Neural cell (in vitro differentiated cells): ENCODE results near the gene AIFM2. TPM values are rescaled to one million over a fixed set of nuclear protein-coding genes. Genes with fewer than 3 reads are reported as not detected.
"Not testable (repeated sequence)": the region's sequence is repeated elsewhere in the genome, so short reads cannot be mapped to it uniquely, and the experiment has no call there.

Source experiments
- H2AFZ ChIP-seq: fragments of 200-600, 300-800 bp; sonication (generic), shearing (Covaris generic); 2 replicates; pipeline ENCODE4 v1.6.0; 2014; ENCODE audit warnings: low read depth, mild to moderate bottlenecking, antibody characterized with exemption, low read length, moderate library complexity
- H3F3A ChIP-seq: fragments of 200-600 bp; shearing (Covaris generic); 2 replicates; pipeline ENCODE4 v1.6.1; 2016; ENCODE audit warnings: mild to moderate bottlenecking, moderate library complexity, mixed read lengths, antibody characterized with exemption, low read length; ENCODE audit not compliant: insufficient read depth, poor library complexity, severe bottlenecking
- H3K27ac ChIP-seq: fragments of 200-600, 300-800 bp; sonication (generic), shearing (Covaris generic); 2 replicates; pipeline ENCODE4 v1.5.1; 2014; ENCODE audit warnings: mild to moderate bottlenecking, low read length, moderate library complexity
- H3K27me3 ChIP-seq: fragments of 300-800, 200-600 bp; sonication (generic), shearing (Covaris generic); 2 replicates; pipeline ENCODE4 v1.6.0; 2014; ENCODE audit warnings: mild to moderate bottlenecking, low read depth, low read length, moderate library complexity; ENCODE audit not compliant: insufficient read depth
- H3K36me3 ChIP-seq: fragments of 300-800, 200-600 bp; sonication (generic), shearing (Covaris generic); 2 replicates; pipeline ENCODE4 v1.5.1; 2014; ENCODE audit warnings: mild to moderate bottlenecking, antibody characterized with exemption, low read length, moderate library complexity; ENCODE audit not compliant: insufficient read depth
- H3K4me2 ChIP-seq: fragments of 300-800, 200-600 bp; sonication (generic), shearing (Covaris generic); 2 replicates; pipeline ENCODE4 v1.6.0; 2014; ENCODE audit warnings: mild to moderate bottlenecking, low read length
- H3K4me3 ChIP-seq: fragments of 300-800, 200-600 bp; sonication (generic), shearing (Covaris generic); 2 replicates; pipeline ENCODE4 v1.5.1; 2014; ENCODE audit warnings: mild to moderate bottlenecking, low read length, moderate library complexity
- H3K79me2 ChIP-seq: fragments of 200-600 bp; shearing (Covaris generic); replicated peaks from 2 replicates; pipeline ENCODE4 v1.6.0; 2014; ENCODE audit warnings: mild to moderate bottlenecking, low read length, moderate library complexity; ENCODE audit not compliant: insufficient read depth
- H3K9ac ChIP-seq: fragments of 300-800, 200-600 bp; sonication (generic), shearing (Covaris generic); 2 replicates; pipeline ENCODE4 v1.6.1; 2016; ENCODE audit warnings: mild to moderate bottlenecking, low read length, mixed read lengths
- H3K9me2 ChIP-seq: fragments of 200-600 bp; shearing (Covaris generic); 2 replicates; pipeline ENCODE4 v1.6.1; 2016; ENCODE audit warnings: mild to moderate bottlenecking, low read length, mixed read lengths; ENCODE audit not compliant: insufficient read depth
- H3K9me3 ChIP-seq: fragments of 200-600, 300-800 bp; sonication (generic), shearing (Covaris generic); 2 replicates; pipeline ENCODE4 v1.6.1; 2016; ENCODE audit warnings: mild to moderate bottlenecking, mixed run types, low read length, moderate library complexity, mixed read lengths
- H4K20me1 ChIP-seq: fragments of 200-600 bp; shearing (Covaris generic); 2 replicates; pipeline ENCODE4 v1.6.1; 2016; ENCODE audit warnings: mild to moderate bottlenecking, mixed run types; ENCODE audit not compliant: insufficient read depth
- EP300 ChIP-seq: fragments of 450-650 bp; conservative IDR thresholded peaks from 2 replicates; pipeline ENCODE4 v1.6.1; 2014; ENCODE audit warnings: antibody characterized with exemption, mild to moderate bottlenecking, moderate library complexity; ENCODE audit not compliant: poor library complexity, severe bottlenecking
- EZH2 ChIP-seq: fragments of 200-600, 300-800 bp; shearing (Covaris generic), sonication (generic); IDR thresholded peaks from 2 replicates; pipeline ENCODE4 v1.6.1; 2014; ENCODE audit warnings: antibody characterized with exemption, low read length, borderline replicate concordance, mild to moderate bottlenecking; ENCODE audit not compliant: insufficient read depth, poor library complexity, severe bottlenecking
- MXI1 ChIP-seq: fragments of 450-650 bp; conservative IDR thresholded peaks from 2 replicates; pipeline ENCODE4 v1.6.1; 2014; ENCODE audit warnings: antibody characterized with exemption, mild to moderate bottlenecking; ENCODE audit not compliant: poor library complexity, severe bottlenecking
- POLR2AphosphoS5 ChIP-seq: IDR thresholded peaks from 2 replicates; pipeline ENCODE4 v1.6.1; 2012
- RAD21 ChIP-seq: fragments of 450-650 bp; conservative IDR thresholded peaks from 2 replicates; pipeline ENCODE4 v1.6.1; 2014; ENCODE audit warnings: antibody characterized with exemption, mild to moderate bottlenecking, moderate library complexity
- REST ChIP-seq: IDR thresholded peaks from 2 replicates; pipeline ENCODE4 v1.6.1; 2012; ENCODE audit warnings: borderline replicate concordance
- SMC3 ChIP-seq: fragments of 450-650 bp; conservative IDR thresholded peaks from 2 replicates; pipeline ENCODE4 v1.6.1; 2014; ENCODE audit warnings: antibody characterized with exemption, mild to moderate bottlenecking, moderate library complexity; ENCODE audit not compliant: poor library complexity
- TAF1 ChIP-seq: IDR thresholded peaks from 2 replicates; pipeline ENCODE4 v1.6.1; 2012; ENCODE audit warnings: low read depth
- polyA plus RNA-seq: library from polyadenylated mRNA; depleted of rRNA; stranded (reverse); fragments of >200 nt; gene quantifications from 2 replicates; pipeline ENCODE4 v1.2.3, GENCODE V29; 2014
- TF ChIP-seq, protein P1 (sequence below): fragments of 450-650 bp; IDR thresholded peaks from 2 replicates; pipeline ENCODE4 v1.5.1; 2014; ENCODE audit warnings: antibody characterized with exemption, mild to moderate bottlenecking, moderate library complexity; ENCODE audit not compliant: poor library complexity, severe bottlenecking

Gene AIFM2
- polyA plus RNA-seq, 1 donor from 2014 or later, result 0.78 TPM

DNA sequence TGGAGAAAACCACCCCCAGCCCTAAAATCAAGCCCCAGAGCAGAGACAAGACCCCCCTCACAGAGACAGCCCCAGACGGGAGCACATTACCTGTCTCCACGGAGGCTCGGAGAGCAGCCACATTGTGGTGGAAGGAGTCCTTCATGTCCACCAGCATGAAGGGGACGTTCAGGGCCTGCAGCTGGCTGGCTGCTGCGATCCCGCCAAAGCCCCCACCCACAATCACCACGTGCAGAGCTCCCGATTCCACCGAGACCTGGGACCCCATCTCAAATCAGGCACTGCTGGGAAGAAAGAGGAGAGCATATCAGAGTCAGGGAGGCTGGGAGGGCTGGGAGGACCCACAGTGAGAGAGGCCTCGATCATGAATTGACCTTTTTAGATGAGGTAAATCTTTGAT is 8.8 kb downstream of the AIFM2 start:
- no peaks in the 10 kb centered on the region for H3K27me3 ChIP-seq
- H3K4me3 ChIP-seq, result no peak overlapping the region
- H3K36me3 ChIP-seq, result no peaks in the 10 kb centered on the region
- no peaks in the 10 kb centered on the region for H3K9me3 ChIP-seq
- H3K9me2 ChIP-seq, result no peaks in the 10 kb centered on the region
- H2AFZ ChIP-seq, result no peak overlapping the region
- no peak overlapping the region for H3K9ac ChIP-seq
- H4K20me1 ChIP-seq, result no peaks in the 10 kb centered on the region
- H3K4me2 ChIP-seq, result no peak overlapping the region
- H3K79me2 ChIP-seq, result no peaks in the 10 kb centered on the region
- no peaks in the 10 kb centered on the region for H3F3A ChIP-seq
- no peak for TF ChIP-seq MXI1
- TF ChIP-seq, protein P1, sequence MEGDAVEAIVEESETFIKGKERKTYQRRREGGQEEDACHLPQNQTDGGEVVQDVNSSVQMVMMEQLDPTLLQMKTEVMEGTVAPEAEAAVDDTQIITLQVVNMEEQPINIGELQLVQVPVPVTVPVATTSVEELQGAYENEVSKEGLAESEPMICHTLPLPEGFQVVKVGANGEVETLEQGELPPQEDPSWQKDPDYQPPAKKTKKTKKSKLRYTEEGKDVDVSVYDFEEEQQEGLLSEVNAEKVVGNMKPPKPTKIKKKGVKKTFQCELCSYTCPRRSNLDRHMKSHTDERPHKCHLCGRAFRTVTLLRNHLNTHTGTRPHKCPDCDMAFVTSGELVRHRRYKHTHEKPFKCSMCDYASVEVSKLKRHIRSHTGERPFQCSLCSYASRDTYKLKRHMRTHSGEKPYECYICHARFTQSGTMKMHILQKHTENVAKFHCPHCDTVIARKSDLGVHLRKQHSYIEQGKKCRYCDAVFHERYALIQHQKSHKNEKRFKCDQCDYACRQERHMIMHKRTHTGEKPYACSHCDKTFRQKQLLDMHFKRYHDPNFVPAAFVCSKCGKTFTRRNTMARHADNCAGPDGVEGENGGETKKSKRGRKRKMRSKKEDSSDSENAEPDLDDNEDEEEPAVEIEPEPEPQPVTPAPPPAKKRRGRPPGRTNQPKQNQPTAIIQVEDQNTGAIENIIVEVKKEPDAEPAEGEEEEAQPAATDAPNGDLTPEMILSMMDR, result no peak
- no peak for TF ChIP-seq EZH2
- no peak for TF ChIP-seq REST
- no peak overlapping the region for H3K27ac ChIP-seq

- not testable (repeated sequence) for H3K9me3 ChIP-seq, H2AFZ ChIP-seq, H3F3A ChIP-seq, H3K4me3 ChIP-seq, H3K27me3 ChIP-seq, H3K27ac ChIP-seq, H3K4me2 ChIP-seq, H4K20me1 ChIP-seq, H3K36me3 ChIP-seq, H3K79me2 ChIP-seq, H3K9me2 ChIP-seq, H3K9ac ChIP-seq
Measured at GRCh38 chr10:70123166-70123565, 9.5 kb downstream of the AIFM2 start.

DNA sequence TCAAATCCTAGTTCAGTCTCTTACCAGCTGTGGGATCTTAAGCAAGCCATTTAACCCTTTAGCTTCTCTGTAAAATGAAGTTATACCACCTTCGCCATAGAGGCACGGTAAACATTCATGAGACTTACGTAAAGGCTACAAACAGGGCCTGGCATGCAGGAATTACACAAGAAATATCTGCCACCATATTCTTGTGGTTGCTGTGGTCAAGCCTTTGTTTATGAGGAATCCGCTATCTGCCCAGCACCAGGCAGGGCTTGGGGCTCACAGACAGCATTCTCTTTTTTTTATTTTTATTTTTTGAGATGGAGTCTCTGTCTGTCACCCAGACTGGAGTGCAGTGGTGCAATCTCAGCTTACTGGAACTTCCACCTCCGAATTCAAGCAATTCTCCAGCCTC is 9.9 kb downstream of the AIFM2 start:
- no peak overlapping the region for H3K4me3 ChIP-seq
- H3K4me2 ChIP-seq, result no peak overlapping the region
- no peaks in the 10 kb centered on the region for H3K79me2 ChIP-seq
- no peak overlapping the region for H3K27ac ChIP-seq
- H3K9me3 ChIP-seq, result no peaks in the 10 kb centered on the region
- TF ChIP-seq TAF1 (no peak), REST (no peak), EP300 (no peak), POLR2AphosphoS5 (no peak), SMC3 (no peak), MXI1 (no peak), EZH2 (no peak), RAD21 (no peak)
- TF ChIP-seq, protein P1, result no peak
- H3K27me3 ChIP-seq, result no peaks in the 10 kb centered on the region
- no peaks in the 10 kb centered on the region for H4K20me1 ChIP-seq
- no peak overlapping the region for H2AFZ ChIP-seq
- H3K9ac ChIP-seq, result no peak overlapping the region
- no peaks in the 10 kb centered on the region for H3K36me3 ChIP-seq
- H3K9me2 ChIP-seq, result no peaks in the 10 kb centered on the region
- H3F3A ChIP-seq, result no peaks in the 10 kb centered on the region
